Right lobe of liver (tissue), 4 donors: ENCODE data around the gene BCL11B.

Experiments used
- CTCF ChIP-seq, 4 donors: fragments of 200-600 bp in 3 of 4; fragments of 450-650 bp in 1 of 4; IDR thresholded peaks; one replicate each; pipeline versions ENCODE4 v1.5.1 to v1.8.0; 2016 to 2022; ENCODE audit warnings: antibody characterized with exemption in 4 of 4, mild to moderate bottlenecking in 2 of 4
- POLR2A ChIP-seq: fragments of 450-650 bp; IDR thresholded peaks from one replicate; pipeline ENCODE4 v1.6.1; 2017; ENCODE audit warnings: antibody characterized with exemption, mild to moderate bottlenecking
- donor health status: DM: no; HTN: no; CAD: no.
- donor health status: DM: no; HTN: no; CAD: no.
- donor health status: DM: no; HTN: yes; CAD: no.

GRCh38 chr14:99159341-99160340 is 112.4 kb downstream of the BCL11B start:
- no peak for TF ChIP-seq CTCF (IDR thresholded peaks at IDR 0.05)
- no peak for TF ChIP-seq POLR2A
